Activated naive CD8-positive, alpha-beta T cell treated with anti-CD3 and anti-CD28 coated beads, Interleukin-2, amount 10 ng/mL, durations not matched to agents 7 days and 5 days (primary cell): ENCODE results near the gene CNTNAP5. TPM values are rescaled to one million over a fixed set of nuclear protein-coding genes. Genes with fewer than 3 reads are reported as not detected.

Experiments used
- ATAC-seq: fragments of 150-1000 bp; cut with Tn5 transposase; one replicate; pipeline ENCODE4 v1.10.0; 2021; ENCODE audit warnings: low read depth, moderate library complexity
- POLR2A ChIA-PET: fragments of 350-600 bp; sonication (Branson Sonifier 250); formaldehyde crosslinking; loops from one replicate; lab custom pipeline; 2021; ENCODE audit warnings: antibody characterized with exemption; lab: Charles Lee
- DNase-seq: peaks from one replicate; pipeline ENCODE4 v3.0.0; 2021
- H3K27ac Mint-ChIP-seq: one replicate; pipeline ENCODE4 v1.8.0; 2022; ENCODE audit warnings: mild to moderate bottlenecking, mixed read lengths
- H3K27me3 Mint-ChIP-seq: one replicate; pipeline ENCODE4 v1.8.0; 2022; ENCODE audit warnings: mild to moderate bottlenecking, moderate library complexity, mixed read lengths
- H3K36me3 Mint-ChIP-seq: one replicate; pipeline ENCODE4 v1.8.0; 2021; ENCODE audit warnings: mild to moderate bottlenecking, mixed read lengths
- H3K4me1 Mint-ChIP-seq: one replicate; pipeline ENCODE4 v1.8.0; 2021; ENCODE audit warnings: mixed read lengths
- H3K4me3 Mint-ChIP-seq: one replicate; pipeline ENCODE4 v1.8.0; 2022; ENCODE audit warnings: mild to moderate bottlenecking, moderate library complexity, mixed read lengths
- H3K9me3 Mint-ChIP-seq: one replicate; pipeline ENCODE4 v1.8.0; 2021; ENCODE audit warnings: mixed read lengths
- total RNA-seq, 2 experiments: library from RNA; stranded (reverse); gene quantifications; one replicate each; pipeline ENCODE4 v1.2.3, GENCODE V29; 2021

Gene CNTNAP5
- total RNA-seq, 2 experiments from 2014 or later, result not detected

GRCh38 chr2:124763611-124764010, 738.5 kb downstream of the CNTNAP5 start:
- ATAC-seq (no peak), DNase-seq (no peak)
- POLR2A ChIA-PET, result no interaction called here
- H3K27ac Mint-ChIP-seq, result no peak overlapping the region
- no peaks in the 10 kb centered on the region for H3K36me3 Mint-ChIP-seq
- H3K4me1 Mint-ChIP-seq, result no peaks in the 10 kb centered on the region
- no peak overlapping the region for H3K4me3 Mint-ChIP-seq
- no peaks in the 10 kb centered on the region for H3K27me3 Mint-ChIP-seq
- H3K9me3 Mint-ChIP-seq, result no peaks in the 10 kb centered on the region

- ATAC-seq (no peak), DNase-seq (no peak)
- H3K4me1 Mint-ChIP-seq, result no peaks in the 10 kb centered on the region
- POLR2A ChIA-PET, result no interaction called here
- H3K36me3 Mint-ChIP-seq, result no peaks in the 10 kb centered on the region
- no peak overlapping the region for H3K4me3 Mint-ChIP-seq
- H3K27ac Mint-ChIP-seq, result no peak overlapping the region
- H3K9me3 Mint-ChIP-seq, result peaks cover 3% of the 10 kb centered on the region
- H3K27me3 Mint-ChIP-seq, result no peaks in the 10 kb centered on the region
Observed at GRCh38 chr2:124774781-124775180, 749.7 kb downstream of the CNTNAP5 start.

GRCh38 chr2:124776332-124776731, 751.2 kb downstream of the CNTNAP5 start:
- Mint-ChIP-seq H3K36me3 (no peaks in the 10 kb centered on the region), H3K27ac (no peak overlapping the region)
- POLR2A ChIA-PET, result no interaction called here

GRCh38 chr2:124778076-124778475, 753.0 kb downstream of the CNTNAP5 start:
- Mint-ChIP-seq H3K27ac (no peak overlapping the region), H3K36me3 (no peaks in the 10 kb centered on the region), H3K27me3 (no peaks in the 10 kb centered on the region), H3K4me3 (no peak overlapping the region), H3K9me3 (no peaks in the 10 kb centered on the region), H3K4me1 (no peaks in the 10 kb centered on the region)
- DNase-seq, result no peak
- no peak for ATAC-seq
- POLR2A ChIA-PET, result no interaction called here

More at GRCh38 chr2:124776332-124776731, 751.2 kb downstream of the CNTNAP5 start:
- Mint-ChIP-seq H3K4me3 (no peak overlapping the region), H3K9me3 (peaks cover 3% of the 10 kb centered on the region), H3K4me1 (no peaks in the 10 kb centered on the region), H3K27me3 (no peaks in the 10 kb centered on the region)
- no peak for ATAC-seq
- no peak for DNase-seq

- DNase-seq, result no peak
- H3K36me3 Mint-ChIP-seq, result no peaks in the 10 kb centered on the region
- H3K4me3 Mint-ChIP-seq, result no peak overlapping the region
- ATAC-seq, result no peak
- POLR2A ChIA-PET, result no interaction called here
- no peaks in the 10 kb centered on the region for H3K4me1 Mint-ChIP-seq
- H3K27ac Mint-ChIP-seq, result no peak overlapping the region
- H3K9me3 Mint-ChIP-seq, result no peaks in the 10 kb centered on the region
- H3K27me3 Mint-ChIP-seq, result no peaks in the 10 kb centered on the region
Observed at GRCh38 chr2:124796647-124797046, 771.6 kb downstream of the CNTNAP5 start.

- DNase-seq (no peak), ATAC-seq (no peak)
- POLR2A ChIA-PET, result no interaction called here
- Mint-ChIP-seq H3K36me3 (no peaks in the 10 kb centered on the region), H3K4me1 (no peaks in the 10 kb centered on the region), H3K27me3 (no peaks in the 10 kb centered on the region), H3K27ac (no peak overlapping the region), H3K9me3 (no peaks in the 10 kb centered on the region), H3K4me3 (no peak overlapping the region)
Observed at GRCh38 chr2:124797049-124797448, 772.0 kb downstream of the CNTNAP5 start.

DNA sequence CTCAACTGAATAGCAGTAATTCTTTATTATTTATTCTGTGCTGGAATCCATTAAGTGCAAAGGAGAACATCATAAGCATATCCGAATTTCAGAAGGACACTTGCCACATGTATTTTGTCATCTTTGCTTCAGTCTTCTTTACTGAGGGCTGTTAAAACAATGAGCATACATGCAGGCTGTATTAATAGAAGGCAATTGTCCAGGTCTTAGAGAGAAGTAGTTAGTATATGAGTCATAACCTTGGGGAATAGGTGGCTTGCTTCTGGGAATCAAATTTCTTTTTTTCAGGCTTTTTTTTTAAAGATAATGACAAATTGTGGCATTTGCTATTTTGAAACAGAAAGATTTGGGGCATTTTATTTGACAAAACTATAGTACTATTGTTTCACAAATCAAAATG, 773.5 kb downstream of the CNTNAP5 start:
- Mint-ChIP-seq H3K27me3 (no peaks in the 10 kb centered on the region), H3K27ac (no peak overlapping the region), H3K4me3 (no peak overlapping the region), H3K4me1 (no peaks in the 10 kb centered on the region), H3K36me3 (no peaks in the 10 kb centered on the region), H3K9me3 (no peaks in the 10 kb centered on the region)
- no peak for ATAC-seq
- DNase-seq, result no peak
- POLR2A ChIA-PET, result no interaction called here

DNA sequence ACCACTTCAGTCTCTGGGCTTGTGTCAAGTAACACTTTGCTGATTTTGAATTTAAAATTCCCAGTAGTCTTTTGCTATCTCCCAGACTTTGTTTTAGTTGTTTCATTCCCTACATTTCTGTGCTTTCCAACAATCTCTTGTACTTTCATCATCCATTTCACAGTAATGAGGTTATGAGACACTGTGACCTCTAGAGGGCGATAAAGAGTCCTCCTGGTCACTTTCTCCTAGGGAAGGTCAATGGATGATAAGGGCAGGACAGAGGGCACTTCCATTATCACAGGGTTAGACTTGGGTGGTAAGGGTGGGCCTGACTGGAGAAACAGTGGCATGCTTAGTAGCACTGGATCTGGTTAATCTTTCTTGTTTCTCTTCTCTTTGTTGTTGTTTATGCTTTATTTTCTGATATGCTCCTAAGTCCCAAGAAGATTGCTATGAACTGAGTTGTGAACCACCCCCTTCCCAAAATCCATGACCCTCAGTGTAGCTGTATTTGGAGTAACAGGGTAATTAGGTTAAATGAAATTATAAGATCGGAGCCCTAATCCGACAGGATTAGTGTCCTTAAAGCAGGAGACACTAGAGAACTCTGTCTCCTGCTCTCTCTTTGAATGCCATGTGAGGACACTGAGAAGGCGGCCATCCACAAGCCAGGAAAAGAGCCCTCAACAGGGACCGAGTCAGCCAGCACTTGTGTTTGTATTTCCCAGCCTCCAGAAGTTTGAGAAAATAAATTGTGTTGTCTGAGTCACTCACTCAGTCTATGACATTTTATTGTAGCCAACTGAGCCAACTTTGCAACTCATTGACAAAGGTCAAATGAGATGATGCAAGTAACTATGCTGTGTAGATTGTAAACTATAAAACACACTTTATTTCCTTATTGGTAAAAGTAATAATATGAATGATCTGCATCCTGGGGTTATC, 779.2 kb downstream of the CNTNAP5 start:
- no peaks in the 10 kb centered on the region for H3K4me1 Mint-ChIP-seq
- no peak overlapping the region for H3K4me3 Mint-ChIP-seq
- H3K9me3 Mint-ChIP-seq, result no peaks in the 10 kb centered on the region
- POLR2A ChIA-PET, result no interaction called here
- no peaks in the 10 kb centered on the region for H3K36me3 Mint-ChIP-seq
- DNase-seq (no peak), ATAC-seq (no peak)
- H3K27ac Mint-ChIP-seq, result no peak overlapping the region
- H3K27me3 Mint-ChIP-seq, result no peaks in the 10 kb centered on the region

DNA sequence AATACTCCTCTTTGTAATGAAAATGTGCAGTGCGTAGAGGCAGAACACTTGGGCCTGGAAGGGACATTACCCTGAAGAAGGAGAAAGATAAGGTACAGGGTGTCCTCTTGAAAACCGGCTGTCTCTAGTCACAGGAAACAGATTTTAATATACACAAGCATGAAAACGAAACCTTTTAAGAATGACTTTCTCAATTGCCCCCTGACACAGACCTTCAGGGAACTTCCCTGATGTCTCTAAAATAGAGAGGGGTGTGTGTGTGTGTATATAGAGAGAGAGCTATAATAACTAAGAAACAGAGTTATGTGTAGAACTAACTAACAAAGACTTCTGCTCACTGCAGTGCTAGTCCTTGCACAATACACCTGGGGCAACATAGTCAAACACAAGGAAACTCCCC, 780.0 kb downstream of the CNTNAP5 start:
- H3K9me3 Mint-ChIP-seq, result no peaks in the 10 kb centered on the region
- no peaks in the 10 kb centered on the region for H3K4me1 Mint-ChIP-seq
- POLR2A ChIA-PET, result no interaction called here
- H3K27me3 Mint-ChIP-seq, result no peaks in the 10 kb centered on the region
- no peak overlapping the region for H3K27ac Mint-ChIP-seq
- no peak overlapping the region for H3K4me3 Mint-ChIP-seq
- no peaks in the 10 kb centered on the region for H3K36me3 Mint-ChIP-seq
- DNase-seq, result no peak
- ATAC-seq, result no peak

- H3K4me3 Mint-ChIP-seq, result no peak overlapping the region
- H3K4me1 Mint-ChIP-seq, result no peaks in the 10 kb centered on the region
- H3K27me3 Mint-ChIP-seq, result no peaks in the 10 kb centered on the region
- POLR2A ChIA-PET, result no interaction called here
- H3K27ac Mint-ChIP-seq, result no peak overlapping the region
- DNase-seq (no peak), ATAC-seq (no peak)
- peaks cover 3% of the 10 kb centered on the region for H3K9me3 Mint-ChIP-seq
- H3K36me3 Mint-ChIP-seq, result no peaks in the 10 kb centered on the region
Observed at GRCh38 chr2:124810132-124810531, 785.0 kb downstream of the CNTNAP5 start.

- Mint-ChIP-seq H3K4me1 (no peaks in the 10 kb centered on the region), H3K27ac (no peak overlapping the region), H3K4me3 (no peak overlapping the region), H3K27me3 (no peaks in the 10 kb centered on the region), H3K36me3 (no peaks in the 10 kb centered on the region), H3K9me3 (peaks cover 3% of the 10 kb centered on the region)
- no peak for ATAC-seq
- POLR2A ChIA-PET, result no interaction called here
- no peak for DNase-seq
Observed at GRCh38 chr2:124814968-124815745, 790.1 kb downstream of the CNTNAP5 start.

DNA sequence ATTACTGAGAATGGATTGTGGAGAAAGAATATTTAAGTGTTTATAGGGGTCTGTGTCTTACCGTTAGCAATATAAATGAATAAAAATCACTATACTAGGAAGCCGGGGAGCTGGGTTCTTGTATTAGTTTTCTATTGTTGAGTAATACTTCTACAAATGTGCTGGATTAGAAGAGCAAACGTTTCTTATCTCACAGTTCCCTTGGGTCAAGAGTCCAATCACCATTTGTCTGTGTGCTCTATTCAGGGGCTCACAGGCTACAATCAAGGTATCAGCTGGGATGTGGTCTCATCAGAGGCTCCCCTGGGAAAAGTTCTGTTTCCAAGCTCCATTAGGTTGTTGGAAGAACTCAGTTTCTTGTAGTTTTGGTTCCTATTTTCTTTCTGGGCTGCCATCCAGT, 790.9 kb downstream of the CNTNAP5 start:
- no peaks in the 10 kb centered on the region for H3K36me3 Mint-ChIP-seq
- ATAC-seq (no peak), DNase-seq (no peak)
- peaks cover 3% of the 10 kb centered on the region for H3K9me3 Mint-ChIP-seq
- POLR2A ChIA-PET, result no interaction called here
- no peak overlapping the region for H3K4me3 Mint-ChIP-seq
- no peaks in the 10 kb centered on the region for H3K27me3 Mint-ChIP-seq
- no peak overlapping the region for H3K27ac Mint-ChIP-seq
- no peaks in the 10 kb centered on the region for H3K4me1 Mint-ChIP-seq

- Mint-ChIP-seq H3K27me3 (no peaks in the 10 kb centered on the region), H3K36me3 (no peaks in the 10 kb centered on the region), H3K4me3 (no peak overlapping the region), H3K9me3 (no peaks in the 10 kb centered on the region), H3K27ac (no peak overlapping the region), H3K4me1 (no peaks in the 10 kb centered on the region)
- DNase-seq, result no peak
- POLR2A ChIA-PET, result no interaction called here
- ATAC-seq, result no peak
Observed at GRCh38 chr2:124822516-124822915, 797.4 kb downstream of the CNTNAP5 start.

DNA sequence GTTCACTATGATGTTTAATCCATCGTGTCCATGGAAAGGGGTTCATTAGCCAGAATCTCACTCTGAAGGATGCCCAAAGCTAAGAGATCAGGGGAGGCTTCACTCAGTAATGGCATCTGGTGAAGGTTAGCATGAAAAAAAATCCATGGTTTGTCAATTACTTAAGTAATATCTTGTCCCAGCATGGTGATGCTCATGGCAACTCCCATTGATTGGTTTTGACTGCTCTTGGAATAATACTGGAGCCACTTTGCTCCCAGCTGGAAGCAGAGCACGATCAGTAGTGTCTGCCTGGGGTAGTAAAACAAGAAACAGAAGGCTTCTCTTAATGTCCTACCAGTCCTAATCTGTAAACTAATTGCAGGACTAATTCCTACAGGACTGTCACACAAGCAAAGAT, 799.4 kb downstream of the CNTNAP5 start:
- H3K27ac Mint-ChIP-seq, result no peak overlapping the region
- POLR2A ChIA-PET, result no interaction called here
- H3K9me3 Mint-ChIP-seq, result peaks cover 4% of the 10 kb centered on the region

More for the DNA sequence above, 799.4 kb downstream of the CNTNAP5 start:
- Mint-ChIP-seq H3K36me3 (no peaks in the 10 kb centered on the region), H3K27me3 (no peaks in the 10 kb centered on the region), H3K4me1 (no peaks in the 10 kb centered on the region), H3K4me3 (no peak overlapping the region)
- no peak for ATAC-seq
- no peak for DNase-seq
